Measurements from ENCODE around the gene UBE2U. TPM values are rescaled to one million over a fixed set of nuclear protein-coding genes. Genes with fewer than 3 reads are reported as not detected.

Gene UBE2U
- total RNA-seq, 1 experiment from 2014 or later: not detected

- H3K4me2 ChIP-seq (ENCODE audit: low read length): no peak overlapping the region
- H3K79me2 ChIP-seq (ENCODE audit: insufficient read depth, low read length): no peaks in the 10 kb centered on the region
- H3K36me3 ChIP-seq (ENCODE audit: control insufficient read depth in 1 of 2, insufficient read depth in 2 of 2, low read length in 2 of 2): no peaks in the 10 kb centered on the region
- H3K27ac ChIP-seq (ENCODE audit: low read depth, low read length): no peak overlapping the region
- no peaks in the 10 kb centered on the region for H3K27me3 ChIP-seq (ENCODE audit: insufficient read depth, low read length)
- BruUV-seq (replicated peaks): no TSS peak
- H3K9ac ChIP-seq (ENCODE audit: low read length): no peak overlapping the region
- no peak for ATAC-seq
- no peaks in the 10 kb centered on the region for H3K9me2 ChIP-seq (ENCODE audit: insufficient read depth)
- intact Hi-C loops (cut with micrococcal nuclease): no loop called here
- ChIA-PET CTCF (no interaction called here), POLR2A (no interaction called here), RAD21 (ENCODE audit: low non-redundant PET in 1 of 2, low total read pairs in 2 of 2, uncharacterized antibody in 2 of 2, unreplicated experiment in 2 of 2) (no interaction called here)
- no peak overlapping the region for H3K4me3 ChIP-seq (replicated peaks in 1 of 2; ENCODE audit: low read depth in 1 of 2, low read length in 2 of 2)
- no peak overlapping the region for H2AFZ ChIP-seq (ENCODE audit: low read depth, low read length, poor library complexity, severe bottlenecking)
- no peaks in the 10 kb centered on the region for H4K20me1 ChIP-seq (ENCODE audit: insufficient read depth)
- TF ChIP-seq SP1 (IDR thresholded peaks at IDR 0.05; ENCODE audit: low read depth) (no peak), TCF7L2 (IDR thresholded peaks at IDR 0.05; ENCODE audit: borderline replicate concordance, extremely low read depth, insufficient read depth, insufficient read length) (no peak), JUND (IDR thresholded peaks at IDR 0.05) (no peak), ZFX (IDR thresholded peaks at IDR 0.05) (no peak), ZBTB33 (IDR thresholded peaks at IDR 0.05; ENCODE audit: extremely low read depth, insufficient replicate concordance, low read length) (no peak), REST (IDR thresholded peaks at IDR 0.05; ENCODE audit: low read depth) (no peak), SIN3A (IDR thresholded peaks at IDR 0.05; ENCODE audit: low read depth) (no peak), POLR2AphosphoS5 (IDR thresholded peaks at IDR 0.05; ENCODE audit: low read depth, low read length) (no peak), EZH2 (IDR thresholded peaks at IDR 0.05) (no peak), SRF (IDR thresholded peaks at IDR 0.05; ENCODE audit: low read depth) (no peak), ATF3 (IDR thresholded peaks at IDR 0.05) (no peak)
- no peak for DNase-seq (ENCODE audit: low read depth, low spot score)
- peaks cover 0 to 7% of the 10 kb centered on the region in 2 experiments; a peak in 1 of 4 replicates for H3K4me1 ChIP-seq (ENCODE audit: control insufficient read depth in 1 of 2, insufficient read depth in 2 of 2, low read length in 2 of 2)
- no peaks in the 10 kb centered on the region for H3K9me3 ChIP-seq (ENCODE audit: control insufficient read depth in 1 of 2, insufficient read depth in 1 of 2, low read depth in 1 of 2, low read length in 2 of 2)
Measured at GRCh38 chr1:64231654-64232053, 28.2 kb downstream of the UBE2U start.
